ENCODE results near the gene VPS37D.
A peak's percentile ranks its signal among the peaks of the same experiment; 100 is the strongest.

Gene VPS37D

DNA sequence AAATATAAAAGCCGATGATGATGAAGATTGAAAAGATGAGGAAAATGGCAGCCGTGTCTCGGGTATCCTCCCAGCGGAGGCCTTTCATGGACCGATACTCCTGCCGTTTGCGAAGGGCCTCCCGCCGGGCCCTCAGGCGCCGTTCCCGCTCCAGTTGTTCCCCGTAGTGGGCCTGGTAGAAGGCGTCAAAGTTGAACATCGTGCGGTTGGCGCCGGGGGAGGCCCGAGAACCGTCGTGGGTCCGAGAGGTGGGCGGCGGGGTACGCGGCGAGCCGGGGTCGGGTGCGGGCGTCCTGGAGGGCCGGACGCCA lies 15.1 kb downstream of the VPS37D start:
- peak overlapping the region; percentile 97 for H3K27ac Mint-ChIP-seq
- peaks cover 23% of the 10 kb centered on the region for H3K4me1 Mint-ChIP-seq (ENCODE audit: low read depth)
- peaks cover 17% of the 10 kb centered on the region for H3K36me3 Mint-ChIP-seq (ENCODE audit: low read depth)
- peak overlapping the region; percentile 99 for H3K4me3 Mint-ChIP-seq
- no peaks in the 10 kb centered on the region for H3K27me3 Mint-ChIP-seq (ENCODE audit: low read depth)
- no peaks in the 10 kb centered on the region for H3K9me3 Mint-ChIP-seq

DNA sequence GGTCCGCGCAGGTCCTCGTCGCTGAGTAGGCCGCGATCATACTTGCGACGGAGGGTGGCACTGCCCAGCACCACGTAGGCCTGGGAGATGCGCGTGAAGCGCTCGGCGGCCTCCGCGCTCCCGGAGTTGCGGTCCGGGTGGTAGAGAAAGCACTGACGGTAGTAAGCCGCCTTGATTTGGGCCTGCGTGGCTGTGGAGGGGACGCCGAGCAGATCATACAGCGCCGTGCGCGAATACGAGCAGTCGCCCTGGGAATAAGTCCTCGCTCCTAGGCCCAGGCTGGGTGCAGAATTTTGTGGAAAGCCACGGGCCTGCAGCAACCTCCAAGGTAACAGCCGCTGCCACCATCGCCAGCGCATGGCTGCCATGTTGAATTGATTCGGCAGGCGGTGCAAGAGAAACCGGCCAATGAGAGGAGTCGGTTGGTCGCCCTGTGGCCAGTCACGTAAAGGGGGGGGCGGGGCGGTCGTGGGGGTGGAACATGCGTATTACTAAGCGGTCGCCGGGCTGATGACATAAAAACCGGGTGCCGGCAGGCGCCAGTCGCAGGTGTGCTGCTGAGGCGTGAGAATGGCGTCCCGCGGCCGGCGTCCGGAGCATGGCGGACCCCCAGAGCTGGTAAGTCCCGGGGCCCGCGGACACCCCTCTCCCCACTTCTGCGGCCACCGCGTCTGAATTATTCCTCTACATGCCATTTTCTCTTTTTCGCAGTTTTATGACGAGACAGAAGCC lies 15.6 kb downstream of the VPS37D start, which contains the start of the genes BUD23 and DNAJC30:
Gene BUD23, plus strand, starts transcription at position 542 of the 732 bp plus-strand sequence. Its CDS starts 29 bp downstream, at position 571.
Gene DNAJC30, minus strand, starts transcription at position 398 of the 732 bp plus-strand sequence. Its CDS starts 30 bp downstream, at position 368.
- H3K36me3 Mint-ChIP-seq (ENCODE audit: low read depth) = peaks cover 15% of the 10 kb centered on the region
- H3K4me3 Mint-ChIP-seq = peak within 1 kb of the TSS; percentile 99
- H3K4me1 Mint-ChIP-seq (ENCODE audit: low read depth) = peaks cover 21% of the 10 kb centered on the region
- no peaks in the 10 kb centered on the region for H3K9me3 Mint-ChIP-seq
- H3K27me3 Mint-ChIP-seq (ENCODE audit: low read depth) = no peaks in the 10 kb centered on the region
- peak within 1 kb of the TSS; percentile 97 for H3K27ac Mint-ChIP-seq

DNA sequence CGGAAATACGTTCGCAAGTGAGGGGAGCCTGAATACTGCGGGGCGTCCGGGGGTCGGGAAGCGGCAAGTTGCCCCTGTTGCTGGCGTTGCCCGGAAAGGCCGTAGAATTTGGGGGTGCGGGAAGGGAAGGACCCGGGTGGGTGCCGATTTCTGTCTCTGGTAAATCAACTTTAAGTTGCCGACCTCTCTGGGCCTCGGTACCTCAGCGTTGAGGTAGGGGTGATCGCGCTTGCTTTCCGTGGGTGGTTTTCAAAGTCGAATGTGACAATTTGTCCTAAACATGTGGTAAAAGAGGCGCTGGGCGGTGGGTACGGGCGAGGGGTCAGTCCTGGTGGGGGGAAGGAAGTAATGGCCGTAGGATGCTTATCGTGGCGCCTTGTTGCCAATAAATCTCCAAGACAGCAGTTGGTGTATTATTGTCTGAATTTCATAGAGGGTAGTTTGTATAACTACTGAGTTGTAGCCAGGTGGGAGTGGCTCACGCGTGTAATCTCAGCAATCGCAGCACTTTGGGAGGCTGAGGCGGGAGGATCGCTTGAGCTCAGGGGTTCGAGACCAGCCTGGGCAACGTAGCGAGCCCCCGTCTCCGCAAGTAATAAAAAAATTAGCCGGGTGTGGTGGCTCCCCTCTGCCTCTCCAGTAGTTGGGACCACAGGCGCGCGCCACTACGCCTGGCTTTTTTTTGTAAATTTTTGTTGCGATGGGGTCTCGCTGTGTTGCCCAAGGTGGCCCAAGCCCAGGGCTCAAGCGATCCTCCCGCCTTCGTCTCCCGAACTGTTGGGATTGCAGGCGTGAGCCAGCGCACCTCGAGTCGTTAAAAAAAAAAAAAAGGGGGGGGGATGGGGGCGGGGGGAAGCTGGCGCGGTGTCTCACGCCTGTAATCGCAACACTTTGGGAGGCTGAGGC lies 16.4 kb downstream of the VPS37D start:
- Mint-ChIP-seq H3K4me1 (ENCODE audit: low read depth) (peaks cover 28% of the 10 kb centered on the region), H3K27ac (peak overlapping the region; percentile 97), H3K4me3 (peak overlapping the region; percentile 99), H3K27me3 (ENCODE audit: low read depth) (no peaks in the 10 kb centered on the region), H3K36me3 (ENCODE audit: low read depth) (peaks cover 20% of the 10 kb centered on the region), H3K9me3 (no peaks in the 10 kb centered on the region)

DNA sequence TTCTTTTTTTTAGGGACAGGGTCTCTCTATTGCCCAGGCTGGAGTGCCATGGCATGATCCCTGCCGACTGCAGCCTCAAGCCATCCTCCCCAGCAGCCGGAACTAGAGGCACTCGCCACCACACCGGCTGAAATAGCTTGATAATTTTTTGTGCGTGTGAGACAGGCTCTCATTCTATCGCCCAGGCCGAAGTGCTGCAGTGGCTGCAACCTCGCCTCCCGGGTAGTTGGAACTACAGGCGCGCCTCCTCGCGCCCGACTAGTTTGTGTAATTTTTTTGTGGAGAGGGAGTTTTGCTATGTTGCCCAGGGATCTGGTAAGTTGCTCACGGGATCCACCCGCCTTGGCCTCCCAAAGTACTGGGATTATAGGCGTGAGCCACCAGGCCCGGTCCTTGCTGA lies 17.7 kb downstream of the VPS37D start:
- peaks cover 30% of the 10 kb centered on the region for H3K4me1 Mint-ChIP-seq (ENCODE audit: low read depth)
- H3K27me3 Mint-ChIP-seq (ENCODE audit: low read depth) = no peaks in the 10 kb centered on the region
- H3K27ac Mint-ChIP-seq = no peak overlapping the region
- peak overlapping the region; percentile 40 for H3K4me3 Mint-ChIP-seq
- H3K9me3 Mint-ChIP-seq = no peaks in the 10 kb centered on the region
- H3K36me3 Mint-ChIP-seq (ENCODE audit: low read depth) = peaks cover 26% of the 10 kb centered on the region

DNA sequence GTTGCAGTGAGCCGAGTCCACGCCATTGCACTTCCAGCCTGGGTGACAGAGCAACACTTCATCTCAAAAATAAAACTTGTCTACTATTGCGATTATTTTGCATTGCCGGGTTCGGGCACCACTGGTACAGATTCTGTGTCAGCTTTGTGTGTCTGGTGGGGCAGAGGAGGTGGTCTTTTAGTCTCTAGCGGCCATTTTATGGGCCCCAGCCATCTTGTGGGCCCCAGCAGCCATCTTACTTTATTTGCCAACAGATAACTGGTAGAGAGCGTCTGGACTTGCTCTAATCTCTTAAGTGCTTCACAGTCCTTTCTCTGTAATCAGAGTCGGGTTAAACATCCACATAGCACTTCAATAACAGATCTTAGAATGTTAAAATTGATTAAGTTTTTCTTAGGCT lies 20.7 kb downstream of the VPS37D start:
- H3K27me3 Mint-ChIP-seq (ENCODE audit: low read depth) = no peaks in the 10 kb centered on the region
- H3K27ac Mint-ChIP-seq = no peak overlapping the region
- no peak overlapping the region for H3K4me3 Mint-ChIP-seq
- peaks cover 39% of the 10 kb centered on the region for H3K36me3 Mint-ChIP-seq (ENCODE audit: low read depth)
- peaks cover 17% of the 10 kb centered on the region for H3K4me1 Mint-ChIP-seq (ENCODE audit: low read depth)
- no peaks in the 10 kb centered on the region for H3K9me3 Mint-ChIP-seq

DNA sequence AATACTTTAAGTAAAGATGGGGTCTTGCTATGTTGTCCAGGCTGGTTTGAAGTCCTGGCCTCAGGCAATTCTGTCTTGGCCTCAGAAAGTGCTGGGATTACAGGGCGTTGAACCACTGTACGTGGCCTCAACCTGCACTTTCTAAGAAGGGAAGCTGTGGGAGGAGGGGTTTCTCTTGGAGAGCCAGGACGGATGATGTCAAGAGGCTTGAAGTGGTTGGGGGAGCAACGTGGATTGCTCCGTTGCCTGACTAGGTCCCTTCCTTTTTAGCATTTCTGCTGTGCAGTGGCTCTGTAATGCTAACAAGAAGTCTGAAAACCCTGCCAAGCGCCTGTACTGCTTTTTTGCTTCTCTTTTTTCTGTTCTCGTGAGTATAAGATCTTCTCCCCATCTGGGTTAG lies 23.0 kb downstream of the VPS37D start:
- Mint-ChIP-seq H3K9me3 (no peaks in the 10 kb centered on the region), H3K4me1 (ENCODE audit: low read depth) (peaks cover 15% of the 10 kb centered on the region), H3K4me3 (no peak overlapping the region), H3K27ac (no peak overlapping the region), H3K27me3 (ENCODE audit: low read depth) (no peaks in the 10 kb centered on the region), H3K36me3 (ENCODE audit: low read depth) (peaks cover 47% of the 10 kb centered on the region)

DNA sequence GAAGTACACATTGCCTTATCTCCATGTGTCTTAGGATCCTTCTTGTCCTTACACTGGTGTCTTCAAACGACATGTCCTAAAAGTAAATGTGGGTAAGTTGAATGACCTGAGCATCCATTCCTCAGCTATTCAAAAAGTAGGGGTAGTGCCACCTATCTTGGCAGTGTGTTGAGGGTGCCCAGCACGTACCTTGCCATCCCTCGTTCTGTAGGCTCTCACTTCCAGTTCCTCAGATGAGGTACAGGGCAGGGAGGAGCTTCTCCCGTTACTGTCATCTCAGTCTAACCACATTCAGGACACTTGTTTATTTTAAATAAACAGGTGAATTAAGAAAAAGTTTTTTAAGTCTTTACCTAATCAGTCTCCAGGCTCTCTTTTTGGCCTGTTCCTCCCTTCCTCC lies 28.7 kb downstream of the VPS37D start:
- Mint-ChIP-seq H3K4me3 (no peak overlapping the region), H3K36me3 (ENCODE audit: low read depth) (peaks cover 38% of the 10 kb centered on the region), H3K27me3 (ENCODE audit: low read depth) (no peaks in the 10 kb centered on the region), H3K9me3 (no peaks in the 10 kb centered on the region), H3K4me1 (ENCODE audit: low read depth) (peaks cover 3% of the 10 kb centered on the region), H3K27ac (no peak overlapping the region)

DNA sequence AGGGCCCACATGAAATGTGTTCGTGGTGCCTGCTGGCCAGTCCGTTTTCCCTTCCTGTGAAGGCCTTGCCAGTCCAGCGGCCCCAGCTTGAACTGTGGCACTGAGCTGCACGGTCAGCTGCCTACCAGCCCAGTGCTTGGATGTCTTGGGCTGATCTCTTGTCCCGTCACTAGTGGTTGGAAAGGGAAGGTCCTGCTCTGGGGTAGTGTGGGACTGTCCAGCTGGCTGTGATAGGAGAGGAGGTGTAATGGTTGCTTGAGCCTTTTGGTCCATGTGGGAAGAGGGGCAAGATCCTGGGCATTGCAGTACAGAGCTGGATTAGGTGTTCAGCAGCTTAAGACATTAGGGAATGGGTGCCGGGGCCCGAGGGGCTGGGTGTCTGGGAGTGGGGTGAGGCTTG lies 30.8 kb downstream of the VPS37D start:
- H3K36me3 Mint-ChIP-seq (ENCODE audit: low read depth) = peaks cover 40% of the 10 kb centered on the region
- H3K27me3 Mint-ChIP-seq (ENCODE audit: low read depth) = no peaks in the 10 kb centered on the region
- peaks cover 6% of the 10 kb centered on the region for H3K4me1 Mint-ChIP-seq (ENCODE audit: low read depth)
- H3K27ac Mint-ChIP-seq = no peak overlapping the region
- no peak overlapping the region for H3K4me3 Mint-ChIP-seq
- H3K9me3 Mint-ChIP-seq = no peaks in the 10 kb centered on the region

DNA sequence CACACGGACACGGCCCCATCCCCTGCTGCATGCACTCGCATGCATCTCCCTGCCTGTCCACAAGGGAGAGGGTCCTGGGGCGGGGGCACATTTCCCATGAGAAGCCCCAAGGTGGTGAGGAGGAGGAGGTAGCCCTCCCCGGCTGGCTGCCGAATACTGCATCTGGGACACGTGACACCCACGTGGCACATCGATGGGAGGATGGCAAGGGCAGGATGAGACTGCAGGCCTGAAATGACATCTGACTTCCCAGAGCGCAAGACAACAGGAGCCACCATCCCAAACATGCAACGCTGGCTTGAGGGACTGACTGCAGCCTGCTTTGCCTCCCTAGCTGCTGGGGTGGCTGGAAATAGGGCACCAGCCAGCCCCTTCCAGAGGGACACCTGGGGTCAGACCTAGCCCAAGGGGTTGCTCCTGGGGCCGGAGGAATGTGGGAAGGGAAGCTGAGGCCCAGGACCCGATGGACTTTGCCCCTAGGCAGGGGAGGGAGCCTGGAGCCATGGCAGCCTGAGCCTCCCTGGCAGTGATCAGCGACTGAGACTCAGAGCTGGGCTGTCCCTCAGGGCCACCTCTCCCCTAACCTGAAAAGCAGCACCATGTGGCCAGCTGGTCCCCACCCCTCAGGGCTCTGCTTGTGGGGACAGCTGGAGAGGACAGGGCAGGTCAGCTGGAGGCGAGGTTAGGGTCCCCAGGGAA lies 31.9 kb downstream of the VPS37D start:
- peaks cover 4% of the 10 kb centered on the region for H3K4me1 Mint-ChIP-seq (ENCODE audit: low read depth)
- H3K27me3 Mint-ChIP-seq (ENCODE audit: low read depth) = no peaks in the 10 kb centered on the region
- no peaks in the 10 kb centered on the region for H3K9me3 Mint-ChIP-seq
- no peak overlapping the region for H3K27ac Mint-ChIP-seq
- H3K36me3 Mint-ChIP-seq (ENCODE audit: low read depth) = peaks cover 36% of the 10 kb centered on the region
- H3K4me3 Mint-ChIP-seq = no peak overlapping the region

DNA sequence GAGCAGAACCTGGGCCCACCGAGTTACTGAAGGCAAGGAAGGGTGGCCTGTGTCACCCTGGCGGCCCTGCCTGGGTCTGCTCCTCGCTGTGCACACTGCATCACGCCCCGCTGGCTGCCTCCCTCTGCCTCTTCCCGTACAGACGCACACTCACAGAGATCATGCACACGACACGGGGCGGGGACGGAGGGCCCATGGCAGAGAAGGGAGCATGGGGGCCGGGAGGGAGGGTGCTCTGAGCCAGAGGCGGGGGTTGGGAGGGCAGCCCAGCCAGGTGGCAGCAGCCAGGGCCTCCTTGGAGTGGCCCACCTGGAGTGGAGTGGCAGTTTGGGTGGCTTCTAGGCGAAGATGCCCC lies 32.4 kb downstream of the VPS37D start:
- Mint-ChIP-seq H3K27me3 (ENCODE audit: low read depth) (no peaks in the 10 kb centered on the region), H3K36me3 (ENCODE audit: low read depth) (peaks cover 32% of the 10 kb centered on the region), H3K4me3 (no peak overlapping the region), H3K4me1 (ENCODE audit: low read depth) (peaks cover 4% of the 10 kb centered on the region), H3K9me3 (no peaks in the 10 kb centered on the region), H3K27ac (no peak overlapping the region)

DNA sequence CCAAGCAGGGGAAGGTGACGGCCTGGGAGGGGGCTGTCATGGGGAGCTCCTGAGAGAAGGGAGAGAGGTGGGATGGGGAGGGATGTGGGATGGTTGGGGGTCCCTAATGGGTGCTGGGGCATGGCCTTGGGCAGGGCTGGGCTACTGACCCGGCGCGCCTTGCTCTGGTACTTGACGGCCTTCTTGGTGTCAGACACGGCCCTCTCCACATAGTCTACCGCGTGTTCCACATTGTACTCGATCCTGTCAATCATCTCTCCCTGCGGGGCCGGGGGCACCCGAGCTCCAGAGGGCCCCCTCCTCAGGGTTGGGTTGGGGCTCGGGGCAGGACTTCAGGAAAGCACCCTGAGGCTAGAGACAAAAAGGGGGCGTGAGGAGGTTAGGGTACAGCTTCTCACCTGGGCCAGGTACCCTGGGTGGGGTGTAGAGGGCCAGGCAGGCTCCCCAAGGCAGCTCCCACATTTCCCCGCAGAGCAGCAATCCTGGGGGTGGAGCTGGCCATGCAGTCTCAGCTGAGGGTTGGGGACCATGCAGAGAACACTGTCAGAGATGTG lies 33.0 kb downstream of the VPS37D start:
- no peak overlapping the region for H3K4me3 Mint-ChIP-seq
- H3K27ac Mint-ChIP-seq = no peak overlapping the region
- H3K36me3 Mint-ChIP-seq (ENCODE audit: low read depth) = peaks cover 29% of the 10 kb centered on the region
- H3K4me1 Mint-ChIP-seq (ENCODE audit: low read depth) = peaks cover 4% of the 10 kb centered on the region
- no peaks in the 10 kb centered on the region for H3K9me3 Mint-ChIP-seq
- H3K27me3 Mint-ChIP-seq (ENCODE audit: low read depth) = no peaks in the 10 kb centered on the region

DNA sequence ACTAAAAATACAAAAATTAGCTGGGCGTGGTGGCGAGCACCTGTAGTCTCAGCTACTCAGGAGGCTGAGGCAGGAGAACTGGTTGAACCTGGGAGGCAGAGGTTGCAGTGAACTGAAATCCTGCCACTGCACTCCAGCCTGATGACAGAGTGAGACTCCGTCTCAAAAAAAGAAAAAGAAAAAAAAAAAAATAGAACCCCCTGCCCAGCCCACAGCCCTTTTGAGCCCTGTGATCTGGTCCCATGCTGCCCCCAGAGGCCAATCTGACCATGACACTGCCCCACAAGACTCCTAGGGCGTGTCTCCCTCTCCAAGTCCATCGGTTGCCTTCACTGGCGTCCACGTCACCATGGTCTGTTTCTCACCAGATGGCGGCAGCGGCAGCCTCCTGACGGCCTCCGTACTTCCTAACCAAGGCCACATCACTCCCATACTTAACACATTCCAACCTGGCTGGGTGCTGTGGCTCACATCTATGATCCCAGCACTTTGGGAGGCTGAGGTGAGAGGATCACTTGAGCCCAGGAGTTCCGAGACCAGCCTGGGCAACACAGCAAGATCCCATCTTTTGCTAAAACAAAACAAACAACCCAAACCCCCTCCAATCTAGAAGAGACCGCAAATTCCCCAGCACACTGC lies 33.8 kb downstream of the VPS37D start:
- Mint-ChIP-seq H3K27me3 (ENCODE audit: low read depth) (no peaks in the 10 kb centered on the region), H3K36me3 (ENCODE audit: low read depth) (peaks cover 26% of the 10 kb centered on the region), H3K27ac (no peak overlapping the region), H3K4me3 (no peak overlapping the region), H3K4me1 (ENCODE audit: low read depth) (peaks cover 4% of the 10 kb centered on the region), H3K9me3 (no peaks in the 10 kb centered on the region)

DNA sequence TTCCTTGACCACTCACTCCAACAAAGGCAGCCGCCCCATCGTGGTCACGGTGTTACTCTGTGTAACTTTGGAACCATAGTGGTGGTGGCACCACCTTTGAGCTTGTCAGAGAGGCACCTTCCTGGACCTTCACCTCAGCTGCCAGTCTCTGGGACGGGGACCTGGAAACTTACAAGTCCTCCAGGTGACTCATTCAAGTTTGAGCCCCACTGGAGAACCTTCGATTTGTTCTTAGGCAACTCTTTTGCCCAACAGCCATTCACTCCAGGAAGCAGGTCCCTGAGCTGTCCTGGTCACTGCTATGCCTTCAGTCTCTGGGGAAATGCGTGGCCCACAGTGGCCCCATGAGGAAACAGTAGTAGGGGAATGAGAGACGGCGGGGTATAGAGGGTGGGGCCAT lies 34.6 kb downstream of the VPS37D start:
- peaks cover 23% of the 10 kb centered on the region for H3K36me3 Mint-ChIP-seq (ENCODE audit: low read depth)
- H3K4me3 Mint-ChIP-seq = no peak overlapping the region
- H3K27me3 Mint-ChIP-seq (ENCODE audit: low read depth) = no peaks in the 10 kb centered on the region
- H3K27ac Mint-ChIP-seq = no peak overlapping the region
- peaks cover 4% of the 10 kb centered on the region for H3K4me1 Mint-ChIP-seq (ENCODE audit: low read depth)
- H3K9me3 Mint-ChIP-seq = no peaks in the 10 kb centered on the region

DNA sequence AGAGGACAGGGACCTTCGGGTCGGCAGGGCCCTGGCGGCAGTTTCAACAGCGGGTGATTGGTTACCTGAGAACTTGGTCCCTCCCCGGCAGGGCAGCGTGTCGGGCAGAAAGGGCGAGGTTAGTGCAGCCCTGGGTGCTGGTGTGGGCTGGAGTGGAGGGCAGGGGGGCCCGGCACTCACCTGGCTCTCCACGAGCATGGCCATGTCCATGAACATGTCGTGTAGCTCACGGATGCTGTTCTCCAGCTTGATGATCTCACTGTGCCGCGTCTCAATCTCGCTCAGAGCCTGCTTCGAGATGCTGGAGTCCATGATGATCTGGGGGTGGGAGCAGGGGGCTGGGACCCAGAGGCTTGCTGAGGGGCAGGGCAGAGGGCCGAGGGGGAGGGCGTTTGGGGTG lies 35.0 kb downstream of the VPS37D start:
- no peak overlapping the region for H3K4me3 Mint-ChIP-seq
- H3K4me1 Mint-ChIP-seq (ENCODE audit: low read depth) = peaks cover 4% of the 10 kb centered on the region
- peaks cover 21% of the 10 kb centered on the region for H3K36me3 Mint-ChIP-seq (ENCODE audit: low read depth)
- no peaks in the 10 kb centered on the region for H3K9me3 Mint-ChIP-seq
- H3K27me3 Mint-ChIP-seq (ENCODE audit: low read depth) = no peaks in the 10 kb centered on the region
- H3K27ac Mint-ChIP-seq = no peak overlapping the region

Data from T-helper 1 cell treated with Interleukin-12 subunit alpha and Interleukin-12 subunit beta and Interleukin-4 antibody, amounts not matched to agents 30 μg/mL and 1 μg/mL, for 36 hours (primary cell).